Transverse colon (tissue), 4 donors: ENCODE measurements around the gene SLC36A2. TPM values are rescaled to one million over a fixed set of nuclear protein-coding genes. Genes with fewer than 3 reads are reported as not detected.
A peak's percentile ranks its signal among the peaks of the same experiment; 100 is the strongest.

ENCODE experiments used
- DNase-seq: peaks from one replicate; pipeline ENCODE4 v3.0.0-alpha.2; 2019
- H3K27ac ChIP-seq, 4 donors: fragments of 200-600 bp; sonication (generic); 2 replicates each; pipeline ENCODE4 v1.5.1; 2016 to 2018; ENCODE audit warnings: inconsistent platforms in 4 of 4
- H3K27me3 ChIP-seq: fragments of 200-600 bp; sonication (generic); 2 replicates; pipeline ENCODE4 v1.5.1; 2017; ENCODE audit warnings: inconsistent platforms
- H3K36me3 ChIP-seq, 4 donors: fragments of 200-600 bp; sonication (generic); 2 replicates each; pipeline ENCODE4 v1.5.1; 2017 to 2019; ENCODE audit warnings: inconsistent platforms in 4 of 4
- H3K4me1 ChIP-seq, 4 donors: fragments of 200-600 bp; sonication (generic); 2 replicates each; pipeline ENCODE4 v1.5.1; 2017 to 2020; ENCODE audit warnings: inconsistent platforms in 4 of 4
- H3K4me3 ChIP-seq, 4 donors: fragments of 200-600 bp; sonication (generic); 1 replicate in 1 of 4; 2 replicates in 3 of 4; pipeline versions ENCODE4 v1.5.1 to v1.6.1; 2017 to 2019; ENCODE audit warnings: inconsistent platforms in 4 of 4
- H3K9me3 ChIP-seq, 2 donors: fragments of 200-600 bp; sonication (generic); 2 replicates each; pipeline ENCODE4 v1.5.1; 2017 to 2019; ENCODE audit warnings: inconsistent platforms in 2 of 2
- CTCF ChIP-seq, 5 experiments: fragments of 200-600 bp in 3 of 5; fragments of 450-650 bp in 2 of 5; sonication (generic) in 3 of 5; IDR thresholded peaks; 1 replicate in 2 of 5; 2 replicates in 3 of 5; pipeline ENCODE4 v1.5.1; 2016 to 2017; ENCODE audit warnings: antibody characterized with exemption in 5 of 5, inconsistent platforms in 3 of 5, mild to moderate bottlenecking in 2 of 5, moderate library complexity in 1 of 5
- EP300 ChIP-seq: sonication (generic); formaldehyde crosslinking; IDR thresholded peaks from one replicate; pipeline ENCODE4 v1.6.1; 2017; ENCODE audit warnings: antibody characterized with exemption, low read depth
- POLR2A ChIP-seq: fragments of 450-650 bp; IDR thresholded peaks from one replicate; pipeline ENCODE4 v1.6.1; 2016; ENCODE audit warnings: antibody characterized with exemption, mild to moderate bottlenecking, moderate library complexity
- POLR2AphosphoS5 ChIP-seq, 3 donors: sonication (generic); formaldehyde crosslinking; IDR thresholded peaks; one replicate each; pipeline ENCODE4 v1.6.1; 2016; ENCODE audit warnings: antibody characterized with exemption in 3 of 3
- WGBS, 2 donors: methylation state at CpG; one replicate each; pipeline ENCODE4 v1.1.5; 2018; ENCODE audit warnings: low coverage in 1 of 2; 5-methylcytosine and 5-hydroxymethylcytosine counted together
- in situ Hi-C, 4 donors: fragments of 200-750 bp; cut with MboI; loops; one replicate each; pipeline versions ENCODE4 v1.15.0 to v1.15.1; 2017; ENCODE audit warnings: low sequenced_read_pairs in 3 of 4, low pct_ligation_motif_present in 1 of 4, low pct_unique_long_range_greater_than_20kb in 1 of 4
- intact Hi-C: fragments of 100-400 bp; cut with DNase I; formaldehyde crosslinking; loops from one replicate; pipeline ENCODE4 v1.15.1; 2023; ENCODE audit warnings: low total_unique reads
- total RNA-seq, 4 donors: library from RNA; depleted of rRNA; stranded (reverse); fragments of >200 nt; gene quantifications; one replicate each; pipeline ENCODE4 v1.1.0, GENCODE V29; 2016

SLC36A2 gene
- total RNA-seq, 4 donors from 2014 or later: not detected

GRCh38 chr5:151317871-151318270 is 29.5 kb downstream of the SLC36A2 start:
- intact Hi-C loops: no loop called here
- WGBS, 2 donors: 63 to 73% methylated on average over 2 of the region's 2 CpGs
- H3K4me1 ChIP-seq: peaks cover 0 to 7% (median 0%) of the 10 kb centered on the region in 4 donors
- TF ChIP-seq EP300: no peak
- no peak for TF ChIP-seq POLR2A
- TF ChIP-seq POLR2AphosphoS5 (IDR thresholded peaks at IDR 0.05): no peak
- no peak for TF ChIP-seq CTCF (IDR thresholded peaks at IDR 0.05)
- H3K27me3 ChIP-seq: no peaks in the 10 kb centered on the region
- H3K9me3 ChIP-seq: no peaks in the 10 kb centered on the region
- H3K4me3 ChIP-seq: no peak overlapping the region
- no peak for DNase-seq
- in situ Hi-C loops: no loop called here
- H3K27ac ChIP-seq: no peak overlapping the region
- H3K36me3 ChIP-seq: no peaks in the 10 kb centered on the region

GRCh38 chr5:151315998-151316597 is 31.3 kb downstream of the SLC36A2 start:
- 38 to 66% methylated on average over 3 to 8 of the region's 8 CpGs for WGBS, 2 donors
- intact Hi-C loops: no loop called here
- in situ Hi-C loops: no loop called here

GRCh38 chr5:151313357-151313756 is 34.0 kb downstream of the SLC36A2 start:
- intact Hi-C loops: no loop called here
- in situ Hi-C loops: no loop called here
- H3K27me3 ChIP-seq: no peaks in the 10 kb centered on the region
- H3K36me3 ChIP-seq: no peaks in the 10 kb centered on the region
- WGBS, 2 donors: 25 to 40% methylated on average over 2 of the region's 2 CpGs
- no peak for DNase-seq
- H3K4me3 ChIP-seq: no peak overlapping the region
- H3K27ac ChIP-seq: no peak overlapping the region
- TF ChIP-seq POLR2A (no peak), CTCF (IDR thresholded peaks at IDR 0.05) (no peak), EP300 (no peak), POLR2AphosphoS5 (IDR thresholded peaks at IDR 0.05) (no peak)
- no peaks in the 10 kb centered on the region for H3K4me1 ChIP-seq
- H3K9me3 ChIP-seq: no peaks in the 10 kb centered on the region

More at GRCh38 chr5:151315998-151316597, 31.3 kb downstream of the SLC36A2 start:
- no peaks in the 10 kb centered on the region for H3K36me3 ChIP-seq
- peak; percentile 80 for DNase-seq
- H3K27me3 ChIP-seq: no peaks in the 10 kb centered on the region
- peaks cover 0 to 7% (median 0%) of the 10 kb centered on the region in 4 donors for H3K4me1 ChIP-seq
- no peaks in the 10 kb centered on the region for H3K9me3 ChIP-seq
- no peak overlapping the region for H3K4me3 ChIP-seq
- TF ChIP-seq CTCF (IDR thresholded peaks at IDR 0.05) (peak; percentile 73 to 88 (median 80)), EP300 (no peak)
- no peak overlapping the region for H3K27ac ChIP-seq

- in situ Hi-C loops: no loop called here
- H3K4me1 ChIP-seq: no peaks in the 10 kb centered on the region
- intact Hi-C loops: no loop called here
Measured at GRCh38 chr5:151312756-151313324, 34.5 kb downstream of the SLC36A2 start.

More at GRCh38 chr5:151312756-151313324, 34.5 kb downstream of the SLC36A2 start:
- DNase-seq: no peak
- no peak for TF ChIP-seq EP300
- no peak for TF ChIP-seq POLR2AphosphoS5 (IDR thresholded peaks at IDR 0.05)
- no peak for TF ChIP-seq CTCF (IDR thresholded peaks at IDR 0.05)
- no peak for TF ChIP-seq POLR2A
- no peaks in the 10 kb centered on the region for H3K27me3 ChIP-seq
- no peaks in the 10 kb centered on the region for H3K36me3 ChIP-seq
- no peak overlapping the region for H3K27ac ChIP-seq
- H3K4me3 ChIP-seq: no peak overlapping the region
- WGBS, 2 donors: 20 to 77% methylated on average over 1 to 5 of the region's 5 CpGs
- H3K9me3 ChIP-seq: no peaks in the 10 kb centered on the region
